HG03060 (cell line): ENCODE data around the gene GTPBP4.
"Not testable (repeated sequence)": the region's sequence is repeated elsewhere in the genome, so short reads cannot be mapped to it uniquely, and the experiment has no call there.

Source experiments
- ATAC-seq: cut with Tn5 transposase; IDR thresholded peaks from one replicate; pipeline ENCODE4 v1.9.1; 2021; ENCODE audit warnings: low read depth, moderate number of reproducible peaks; ENCODE audit not compliant: unreplicated experiment

GTPBP4 gene

GRCh38 chr10:1050145-1050544 is 61.9 kb downstream of the GTPBP4 start:
- ATAC-seq: no peak

GRCh38 chr10:1050554-1050953 is 62.3 kb downstream of the GTPBP4 start:
- ATAC-seq: no peak

- ATAC-seq: no peak
Observed at GRCh38 chr10:1054684-1055083, 66.5 kb downstream of the GTPBP4 start.

- peak; percentile 49 for ATAC-seq
Observed at GRCh38 chr10:1056326-1057105, 68.3 kb downstream of the GTPBP4 start, which contains the start of gene WDR37. WDR37 (plus strand) TSS chr10:1056385; CDS start chr10:1072156, 15,771 bp downstream.

GRCh38 chr10:1057106-1057657 is 68.9 kb downstream of the GTPBP4 start:
- no peak for ATAC-seq

GRCh38 chr10:1058017-1058416 is 69.8 kb downstream of the GTPBP4 start:
- ATAC-seq: no peak

GRCh38 chr10:1059902-1060301 is 71.7 kb downstream of the GTPBP4 start:
- ATAC-seq: no peak

GRCh38 chr10:1061930-1062774 is 73.9 kb downstream of the GTPBP4 start:
- ATAC-seq: no peak

- no peak for ATAC-seq
Observed at GRCh38 chr10:1063232-1063865, 75.1 kb downstream of the GTPBP4 start.

GRCh38 chr10:1064964-1065247 is 76.7 kb downstream of the GTPBP4 start:
- no peak for ATAC-seq

GRCh38 chr10:1066734-1067133 is 78.5 kb downstream of the GTPBP4 start:
- not testable (repeated sequence) for ATAC-seq

GRCh38 chr10:1068380-1069361 is 80.4 kb downstream of the GTPBP4 start:
- ATAC-seq: no peak
